ENCODE results near the gene TRAPPC2B. TPM values are rescaled to one million over a fixed set of nuclear protein-coding genes. Genes with fewer than 3 reads are reported as not detected.

Gene TRAPPC2B
- total RNA-seq: 10 to 100 TPM in 1 of 2 experiments, 1 to 10 TPM in 1; 9.8 to 11.2 TPM

DNA sequence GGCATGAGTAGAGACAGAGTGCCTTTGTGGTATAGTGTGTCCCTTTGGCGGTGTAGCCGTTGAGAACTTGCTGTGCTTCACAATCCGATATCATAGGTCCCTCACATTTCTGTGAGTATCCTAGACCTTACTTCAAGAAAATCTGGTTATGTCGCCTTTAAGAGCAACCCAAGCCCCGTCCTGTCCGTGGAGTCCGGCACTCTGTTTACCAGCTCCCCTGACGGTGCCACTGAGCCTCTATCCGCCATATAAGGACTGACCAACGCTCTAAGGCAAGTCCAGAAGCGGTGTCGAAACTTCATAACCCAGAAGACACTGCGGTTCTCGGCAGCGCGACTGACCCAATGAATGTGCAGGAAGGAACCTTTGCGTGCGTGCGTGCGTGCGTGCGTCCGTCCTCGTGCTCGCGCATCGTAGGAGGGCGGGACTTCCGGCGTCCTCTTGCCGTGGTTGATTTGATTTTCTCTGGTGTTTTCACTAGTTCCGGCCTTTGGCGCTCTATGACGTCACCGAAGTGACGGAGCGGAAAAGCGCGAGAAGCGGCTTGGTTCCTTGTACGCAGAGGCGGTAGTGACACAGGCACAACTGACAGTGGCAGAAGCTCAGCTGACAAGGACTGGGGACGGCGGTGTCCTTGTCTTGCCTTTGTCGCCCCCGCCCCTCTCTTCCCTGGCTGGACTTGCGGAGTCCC is at the start of gene TRAPPC2B, which contains the start of gene ZNF547:
Gene TRAPPC2B (plus strand): TSS at position 555 of the 691 bp plus-strand sequence. CDS start 1,283 bp downstream, outside the sequence.
Gene ZNF547 (plus strand): TSS at position 555 of the 691 bp plus-strand sequence. CDS start 5,005 bp downstream, outside the sequence.
- CTCF ChIA-PET: interaction anchor here (1.2 to 1.4 kb wide), 2 partner anchors 13 to 80 kb away, joined by 3 to 5 read pairs; partner anchors contain the start of gene ZNF304
- H3K27ac Mint-ChIP-seq: peak within 1 kb of the TSS; percentile 95
- peak within 1 kb of the TSS; percentile 90 for H3K4me3 Mint-ChIP-seq
- ATAC-seq (peak; percentile 95), DNase-seq (peak; percentile 100)
- peaks cover 19% of the 10 kb centered on the region for H3K4me1 Mint-ChIP-seq
- peaks cover 50% of the 10 kb centered on the region for H3K36me3 Mint-ChIP-seq
- peaks cover 14% of the 10 kb centered on the region for H3K9me3 Mint-ChIP-seq (ENCODE audit: low read depth)
- no peaks in the 10 kb centered on the region for H3K27me3 Mint-ChIP-seq

DNA sequence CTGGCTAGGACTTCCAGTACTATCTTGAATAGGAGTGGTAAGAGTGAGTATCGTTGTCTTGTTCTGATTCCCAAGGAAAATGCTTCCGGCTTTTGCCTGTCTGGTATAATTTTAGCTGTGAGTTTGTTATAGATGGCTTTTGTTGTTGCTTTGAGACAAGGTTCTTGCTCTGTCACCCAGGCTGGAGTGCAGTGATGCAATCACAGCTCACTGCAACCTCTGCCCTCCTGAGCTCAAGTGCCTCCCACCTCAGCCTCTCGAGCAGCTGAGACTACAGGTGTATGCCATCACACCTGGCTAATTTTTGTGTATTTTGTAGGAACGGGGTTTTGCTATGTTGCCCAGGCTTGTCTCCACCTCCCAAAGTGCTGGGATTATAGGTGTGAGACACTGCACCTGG is 49.2 kb upstream of the TRAPPC2B start:
- Mint-ChIP-seq H3K36me3 (peaks cover 2% of the 10 kb centered on the region), H3K4me3 (no peak overlapping the region), H3K4me1 (peaks cover 4% of the 10 kb centered on the region), H3K9me3 (ENCODE audit: low read depth) (peaks cover 3% of the 10 kb centered on the region), H3K27ac (no peak overlapping the region), H3K27me3 (peaks cover 44% of the 10 kb centered on the region)
- CTCF ChIA-PET: no interaction called here
- ATAC-seq: no peak
- no peak for DNase-seq

DNA sequence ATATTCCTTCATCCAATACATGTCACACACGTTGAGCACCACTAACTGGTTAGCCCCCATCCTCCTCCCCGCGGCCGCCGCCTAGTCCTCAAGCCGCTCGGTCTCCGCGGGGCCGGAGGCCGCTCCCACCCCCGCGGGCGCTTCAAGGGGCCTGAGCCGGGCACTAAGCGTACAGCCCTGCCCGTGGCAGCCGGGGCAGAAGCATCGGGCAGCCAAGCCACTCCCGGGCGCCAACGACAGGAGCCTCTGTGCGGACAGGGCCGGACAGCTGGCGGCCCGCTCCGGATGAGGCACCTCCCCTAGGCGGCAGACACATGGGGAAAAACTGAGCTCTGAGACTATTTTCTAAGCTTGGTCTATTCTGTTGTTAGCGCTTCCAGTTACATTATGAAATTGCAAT is 45.8 kb upstream of the TRAPPC2B start:
- no peak overlapping the region for H3K4me3 Mint-ChIP-seq
- no peak for DNase-seq
- no peak overlapping the region for H3K27ac Mint-ChIP-seq
- CTCF ChIA-PET: no interaction called here
- H3K27me3 Mint-ChIP-seq: peaks cover 44% of the 10 kb centered on the region
- peaks cover 4% of the 10 kb centered on the region for H3K36me3 Mint-ChIP-seq
- no peak for ATAC-seq
- H3K4me1 Mint-ChIP-seq: peaks cover 20% of the 10 kb centered on the region
- H3K9me3 Mint-ChIP-seq (ENCODE audit: low read depth): no peaks in the 10 kb centered on the region

DNA sequence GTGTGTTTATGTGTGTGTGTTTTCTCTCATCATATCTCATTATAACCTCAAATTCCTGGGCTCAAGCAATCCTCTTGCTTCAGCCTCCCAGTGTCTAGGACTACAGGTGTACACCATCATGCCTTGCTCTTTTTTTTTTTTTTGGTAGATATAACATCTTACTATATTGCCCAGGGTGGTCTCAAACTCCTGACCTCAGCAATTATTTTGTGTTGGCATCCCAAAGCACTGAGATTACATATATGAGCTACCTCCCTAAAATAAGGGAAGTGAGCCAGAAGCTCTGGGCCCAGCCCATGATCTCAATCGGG is 43.5 kb upstream of the TRAPPC2B start:
- CTCF ChIA-PET: no interaction called here
- Mint-ChIP-seq H3K36me3 (peaks cover 23% of the 10 kb centered on the region), H3K27me3 (peaks cover 29% of the 10 kb centered on the region), H3K4me3 (peak overlapping the region; percentile 77), H3K9me3 (ENCODE audit: low read depth) (peaks cover under 1% of the 10 kb centered on the region), H3K4me1 (peaks cover 25% of the 10 kb centered on the region), H3K27ac (peak overlapping the region; percentile 96)
- DNase-seq (no peak), ATAC-seq (peak; percentile 7)

DNA sequence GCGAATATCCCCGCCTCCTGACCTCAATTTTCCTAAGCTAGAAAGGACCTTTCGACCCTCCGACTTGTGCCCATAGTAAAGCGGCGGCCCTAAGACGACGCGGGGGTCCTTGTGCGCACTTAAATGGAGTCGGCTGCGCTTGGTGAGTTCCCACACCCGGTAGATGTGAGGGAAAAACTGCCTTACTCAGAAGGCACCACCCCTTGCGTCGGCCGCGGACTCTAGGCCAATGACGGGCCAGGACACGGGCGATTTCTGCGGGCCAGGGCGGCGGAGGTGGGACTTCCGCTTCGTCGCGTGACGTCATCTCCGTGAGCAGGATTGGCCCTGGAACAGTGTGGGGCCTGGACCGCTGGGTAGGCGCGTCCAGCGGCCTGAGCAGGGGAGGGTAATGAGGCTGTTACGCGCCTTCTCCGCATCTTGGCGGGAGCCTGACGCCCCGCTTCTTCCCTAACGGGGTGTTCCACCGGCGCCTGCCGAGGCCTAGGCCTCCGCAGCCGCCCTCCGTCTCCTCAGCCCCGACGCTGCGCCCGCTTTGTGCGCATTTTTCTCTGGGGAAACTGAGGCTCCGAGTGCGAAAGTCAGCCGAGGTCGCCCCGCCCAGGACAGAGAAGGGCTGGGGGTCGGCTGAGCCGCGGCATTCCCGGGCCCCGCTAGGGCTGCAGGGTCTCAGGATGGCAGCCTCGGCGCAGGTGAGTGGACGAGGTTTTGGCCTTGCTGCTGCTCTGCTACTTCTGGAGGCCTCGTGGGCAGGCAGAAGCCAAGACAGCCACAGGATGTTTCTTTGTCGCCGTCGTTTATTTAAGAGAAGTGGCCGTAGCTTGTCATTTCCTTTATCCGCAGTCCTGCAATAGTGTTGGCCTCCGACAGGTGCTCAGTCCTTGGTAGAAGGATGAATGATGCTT is 42.9 kb upstream of the TRAPPC2B start, which contains the start of gene ZNF543:
Gene ZNF543 (plus strand): TSS at position 293 of the 905 bp plus-strand sequence. CDS start 382 bp downstream, at position 675.
- peak; percentile 98 for ATAC-seq
- CTCF ChIA-PET: interaction anchor here (0.6 kb wide), 1 partner anchor 37 kb away, joined by 3 read pairs; no protein-coding TSS in a partner anchor
- peak; percentile 96 for DNase-seq
- H3K36me3 Mint-ChIP-seq: peaks cover 30% of the 10 kb centered on the region
- peaks cover 25% of the 10 kb centered on the region for H3K4me1 Mint-ChIP-seq
- peak within 1 kb of the TSS; percentile 96 for H3K27ac Mint-ChIP-seq
- H3K9me3 Mint-ChIP-seq (ENCODE audit: low read depth): peaks cover 3% of the 10 kb centered on the region
- H3K4me3 Mint-ChIP-seq: peak within 1 kb of the TSS; percentile 77
- H3K27me3 Mint-ChIP-seq: peaks cover 23% of the 10 kb centered on the region

DNA sequence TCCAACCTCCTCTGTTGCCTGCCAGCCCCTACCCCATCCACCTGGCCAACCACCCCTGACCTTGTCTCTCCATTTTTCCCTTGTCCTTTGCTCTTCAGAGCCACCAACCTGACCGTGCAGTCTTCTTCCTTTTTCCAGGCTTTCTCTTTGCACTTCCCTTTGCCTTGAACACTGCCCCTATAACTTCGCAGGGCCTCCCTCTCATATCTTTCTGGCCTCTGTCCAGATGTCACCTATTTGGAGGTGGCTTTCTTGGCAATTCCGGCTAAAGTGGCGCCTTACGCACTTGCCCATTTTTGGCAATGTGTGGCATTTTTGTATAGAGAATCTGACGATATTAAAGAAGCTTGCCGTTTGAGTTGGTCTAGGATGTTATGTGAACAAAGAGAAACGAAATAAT is 42.2 kb upstream of the TRAPPC2B start:
- peaks cover 36% of the 10 kb centered on the region for H3K36me3 Mint-ChIP-seq
- peaks cover 16% of the 10 kb centered on the region for H3K27me3 Mint-ChIP-seq
- ATAC-seq: no peak
- peaks cover 3% of the 10 kb centered on the region for H3K9me3 Mint-ChIP-seq (ENCODE audit: low read depth)
- H3K27ac Mint-ChIP-seq: peak overlapping the region; percentile 96
- peaks cover 25% of the 10 kb centered on the region for H3K4me1 Mint-ChIP-seq
- peak overlapping the region; percentile 77 for H3K4me3 Mint-ChIP-seq
- CTCF ChIA-PET: interaction anchor here (0.6 kb wide), 1 partner anchor 38 kb away, joined by 3 read pairs; no protein-coding TSS in a partner anchor
- DNase-seq: no peak

DNA sequence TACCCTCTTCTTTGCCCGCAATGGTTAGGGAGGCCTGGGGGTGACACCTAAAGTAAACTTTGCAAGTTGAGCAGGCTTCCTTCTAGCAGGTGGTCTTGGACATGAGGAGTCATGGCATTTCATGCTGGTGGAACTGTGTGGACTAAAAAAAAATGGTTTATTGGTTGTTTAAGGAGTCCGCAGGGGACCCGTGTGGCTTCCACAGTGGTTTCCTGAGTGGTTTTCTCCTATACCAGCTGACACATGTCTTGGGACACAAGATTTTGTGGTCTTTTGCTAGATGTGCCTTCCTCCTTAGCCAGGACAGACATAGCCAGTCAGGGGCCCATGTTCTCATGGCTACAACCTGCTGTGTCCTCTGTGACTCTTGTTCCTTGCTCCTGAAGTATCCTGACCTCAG is 41.6 kb upstream of the TRAPPC2B start:
- ATAC-seq (no peak), DNase-seq (no peak)
- Mint-ChIP-seq H3K4me1 (peaks cover 25% of the 10 kb centered on the region), H3K27ac (peak overlapping the region; percentile 96), H3K36me3 (peaks cover 43% of the 10 kb centered on the region), H3K27me3 (peaks cover 10% of the 10 kb centered on the region), H3K9me3 (ENCODE audit: low read depth) (peaks cover 3% of the 10 kb centered on the region), H3K4me3 (peak overlapping the region; percentile 77)
- CTCF ChIA-PET: no interaction called here

DNA sequence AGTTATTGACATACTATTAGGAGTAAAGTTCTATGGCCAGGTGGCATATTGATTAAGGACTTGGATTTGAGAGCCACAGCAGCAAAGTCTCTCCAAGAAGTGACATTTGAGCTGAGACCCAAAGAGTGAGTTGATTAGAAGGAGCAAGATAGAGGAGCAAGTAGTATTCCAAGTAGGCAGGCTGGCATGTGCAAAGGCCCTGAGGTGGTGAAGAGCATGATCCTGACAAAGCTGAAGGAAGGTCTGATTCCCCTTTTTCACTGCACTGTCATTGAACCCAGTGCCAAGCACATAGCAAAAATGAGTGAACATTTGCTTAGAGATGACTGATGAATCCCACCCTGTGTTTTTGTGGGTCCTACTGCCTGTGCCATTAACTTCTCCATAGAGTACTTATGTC is 38.4 kb upstream of the TRAPPC2B start:
- no peak for DNase-seq
- no peak for ATAC-seq
- CTCF ChIA-PET: interaction anchor here (0.6 kb wide), 1 partner anchor 10 kb away, joined by 3 read pairs; no protein-coding TSS in a partner anchor
- no peaks in the 10 kb centered on the region for H3K27me3 Mint-ChIP-seq
- no peak overlapping the region for H3K4me3 Mint-ChIP-seq
- H3K9me3 Mint-ChIP-seq (ENCODE audit: low read depth): peaks cover 21% of the 10 kb centered on the region
- H3K4me1 Mint-ChIP-seq: peaks cover 20% of the 10 kb centered on the region
- H3K36me3 Mint-ChIP-seq: peaks cover 73% of the 10 kb centered on the region
- no peak overlapping the region for H3K27ac Mint-ChIP-seq

DNA sequence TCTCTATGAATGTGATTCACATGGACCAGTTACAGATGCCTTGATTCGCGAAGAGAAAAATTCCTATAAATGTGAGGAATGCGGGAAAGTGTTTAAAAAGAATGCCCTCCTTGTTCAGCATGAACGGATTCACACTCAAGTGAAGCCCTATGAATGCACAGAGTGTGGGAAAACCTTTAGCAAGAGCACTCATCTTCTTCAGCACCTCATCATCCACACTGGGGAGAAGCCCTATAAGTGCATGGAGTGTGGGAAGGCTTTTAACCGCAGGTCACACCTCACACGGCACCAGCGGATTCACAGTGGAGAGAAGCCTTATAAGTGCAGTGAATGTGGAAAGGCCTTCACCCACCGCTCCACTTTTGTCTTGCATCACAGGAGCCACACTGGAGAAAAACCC is 35.4 kb upstream of the TRAPPC2B start:
- H3K4me1 Mint-ChIP-seq: no peaks in the 10 kb centered on the region
- H3K27ac Mint-ChIP-seq: no peak overlapping the region
- peaks cover 21% of the 10 kb centered on the region for H3K9me3 Mint-ChIP-seq (ENCODE audit: low read depth)
- ATAC-seq (no peak), DNase-seq (no peak)
- H3K36me3 Mint-ChIP-seq: peaks cover 77% of the 10 kb centered on the region
- no peaks in the 10 kb centered on the region for H3K27me3 Mint-ChIP-seq
- H3K4me3 Mint-ChIP-seq: no peak overlapping the region
- CTCF ChIA-PET: no interaction called here

DNA sequence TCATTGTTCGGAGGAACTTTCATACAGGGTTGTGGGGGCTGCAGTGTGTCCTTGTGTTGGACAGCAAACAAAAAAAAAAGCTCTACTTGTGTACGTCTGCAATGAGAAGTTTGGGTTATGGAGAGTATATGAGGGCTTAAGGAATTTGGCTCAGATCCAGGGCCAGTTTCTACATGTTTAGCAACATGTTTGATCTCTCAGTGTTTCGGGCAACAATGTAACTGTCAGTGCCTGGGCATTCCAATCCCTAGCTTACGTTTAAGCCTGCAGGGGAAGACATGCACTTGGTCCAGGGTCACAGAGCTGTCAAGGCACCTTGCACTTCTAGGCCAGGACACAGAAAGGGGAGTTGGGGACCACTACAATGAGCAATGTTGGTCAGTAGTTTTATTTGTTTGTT is 29.2 kb upstream of the TRAPPC2B start:
- H3K9me3 Mint-ChIP-seq (ENCODE audit: low read depth): peaks cover 4% of the 10 kb centered on the region
- H3K27me3 Mint-ChIP-seq: no peaks in the 10 kb centered on the region
- no peak overlapping the region for H3K27ac Mint-ChIP-seq
- ATAC-seq: no peak
- CTCF ChIA-PET: no interaction called here
- no peak overlapping the region for H3K4me3 Mint-ChIP-seq
- DNase-seq: no peak
- peaks cover 35% of the 10 kb centered on the region for H3K36me3 Mint-ChIP-seq
- H3K4me1 Mint-ChIP-seq: no peaks in the 10 kb centered on the region

DNA sequence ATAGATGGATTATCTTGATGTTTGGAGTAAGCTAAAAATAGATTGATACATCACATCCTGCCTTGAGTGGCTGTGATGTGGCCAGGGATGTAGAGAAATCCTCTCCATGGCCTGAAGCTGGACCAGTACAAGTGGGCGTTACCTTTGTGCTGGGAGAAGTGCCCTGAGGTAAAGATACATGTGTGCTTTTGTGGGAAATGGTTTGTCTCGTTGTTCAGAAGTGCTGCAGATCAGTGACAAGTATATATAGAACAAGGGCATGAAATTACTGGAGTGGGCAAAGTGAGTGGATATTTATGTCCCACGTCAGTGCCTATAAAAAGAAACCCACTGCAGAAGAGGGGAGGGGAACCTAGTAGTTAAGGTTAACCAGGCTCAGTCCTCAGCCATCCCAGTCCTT is 24.5 kb upstream of the TRAPPC2B start:
- no peak overlapping the region for H3K27ac Mint-ChIP-seq
- H3K4me1 Mint-ChIP-seq: no peaks in the 10 kb centered on the region
- peaks cover 13% of the 10 kb centered on the region for H3K36me3 Mint-ChIP-seq
- CTCF ChIA-PET: no interaction called here
- peaks cover 3% of the 10 kb centered on the region for H3K9me3 Mint-ChIP-seq (ENCODE audit: low read depth)
- DNase-seq: no peak
- H3K27me3 Mint-ChIP-seq: no peaks in the 10 kb centered on the region
- ATAC-seq: no peak
- H3K4me3 Mint-ChIP-seq: no peak overlapping the region

DNA sequence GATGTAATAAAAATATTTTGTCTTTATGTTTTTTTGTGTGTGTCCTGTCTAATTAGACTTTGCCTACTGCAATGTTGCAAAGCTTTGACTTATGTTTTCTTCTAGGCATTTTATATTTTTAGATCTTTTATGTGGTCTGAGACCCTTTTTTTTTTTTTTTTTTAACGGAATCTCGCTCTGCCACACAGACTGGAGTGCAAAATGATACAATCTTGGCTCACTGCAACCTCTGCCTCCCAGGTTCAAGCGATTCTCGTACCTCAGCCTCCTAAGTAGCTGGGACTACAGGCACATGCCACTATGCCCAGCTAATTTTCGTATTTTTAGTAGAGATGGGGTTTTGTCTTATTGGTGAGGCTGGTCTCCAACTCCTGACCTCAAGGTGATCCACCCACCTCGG is 20.8 kb upstream of the TRAPPC2B start:
- peaks cover 2% of the 10 kb centered on the region for H3K9me3 Mint-ChIP-seq (ENCODE audit: low read depth)
- CTCF ChIA-PET: interaction anchor here (0.7 to 1.2 kb wide), 2 partner anchors 8 to 1182 kb away, joined by 3 to 4 read pairs; partner anchors contain the start of gene ZNF304
- DNase-seq (no peak), ATAC-seq (no peak)
- no peaks in the 10 kb centered on the region for H3K36me3 Mint-ChIP-seq
- H3K27me3 Mint-ChIP-seq: peaks cover 2% of the 10 kb centered on the region
- H3K4me3 Mint-ChIP-seq: no peak overlapping the region
- H3K27ac Mint-ChIP-seq: no peak overlapping the region
- no peaks in the 10 kb centered on the region for H3K4me1 Mint-ChIP-seq

DNA sequence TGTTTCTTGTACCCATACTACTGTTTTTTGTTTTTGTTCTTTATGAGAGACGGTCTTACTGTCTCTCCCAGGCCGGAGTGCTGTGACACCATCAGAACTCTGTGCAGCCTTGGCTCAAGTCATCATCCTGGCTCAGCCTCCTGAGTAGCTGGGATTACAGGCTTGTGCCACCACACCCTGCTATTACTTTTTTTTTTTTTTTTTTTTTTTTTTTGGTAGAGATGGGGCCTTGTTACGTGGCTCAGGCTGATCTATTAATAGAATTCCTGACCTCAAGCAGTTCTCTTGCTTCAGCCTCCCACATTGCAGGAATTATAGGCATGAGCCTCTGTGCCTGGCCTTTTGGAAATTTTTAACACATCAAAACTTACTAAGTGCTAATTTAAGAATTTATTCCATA is 15.2 kb upstream of the TRAPPC2B start:
- CTCF ChIA-PET: no interaction called here
- Mint-ChIP-seq H3K36me3 (peaks cover 15% of the 10 kb centered on the region), H3K9me3 (ENCODE audit: low read depth) (peaks cover 4% of the 10 kb centered on the region), H3K4me3 (no peak overlapping the region), H3K27ac (no peak overlapping the region), H3K4me1 (peaks cover 27% of the 10 kb centered on the region), H3K27me3 (peaks cover 2% of the 10 kb centered on the region)
- ATAC-seq (no peak), DNase-seq (no peak)
